Omental fat pad (tissue), 4 donors: ENCODE data around the gene PCNA. TPM values are rescaled to one million over a fixed set of nuclear protein-coding genes. Genes with fewer than 3 reads are reported as not detected.

Experiments
- ATAC-seq: fragments of 150-250 bp; one replicate; pipeline ENCODE4 v1.9.1; 2016; ENCODE audit warnings: mild to moderate bottlenecking, moderate library complexity; ENCODE audit not compliant: low FRiP score
- DNase-seq: peaks from one replicate; pipeline ENCODE4 v3.0.0-alpha.2; 2019; ENCODE audit warnings: low spot score
- total RNA-seq, 4 donors: library from RNA; depleted of rRNA; stranded (reverse); fragments of >200 nt; gene quantifications; one replicate each; pipeline ENCODE4 v1.1.0, GENCODE V29; 2016
- TF ChIP-seq, protein P1 (sequence below), 3 donors: fragments of 450-650 bp; IDR thresholded peaks; one replicate each; pipeline ENCODE4 v1.5.1; 2016 to 2017; ENCODE audit warnings: antibody characterized with exemption in 3 of 3, mild to moderate bottlenecking in 3 of 3, moderate library complexity in 2 of 3

PCNA gene
- total RNA-seq, 4 donors from 2014 or later: 26.4 to 38.6 (median 30.9) TPM

DNA sequence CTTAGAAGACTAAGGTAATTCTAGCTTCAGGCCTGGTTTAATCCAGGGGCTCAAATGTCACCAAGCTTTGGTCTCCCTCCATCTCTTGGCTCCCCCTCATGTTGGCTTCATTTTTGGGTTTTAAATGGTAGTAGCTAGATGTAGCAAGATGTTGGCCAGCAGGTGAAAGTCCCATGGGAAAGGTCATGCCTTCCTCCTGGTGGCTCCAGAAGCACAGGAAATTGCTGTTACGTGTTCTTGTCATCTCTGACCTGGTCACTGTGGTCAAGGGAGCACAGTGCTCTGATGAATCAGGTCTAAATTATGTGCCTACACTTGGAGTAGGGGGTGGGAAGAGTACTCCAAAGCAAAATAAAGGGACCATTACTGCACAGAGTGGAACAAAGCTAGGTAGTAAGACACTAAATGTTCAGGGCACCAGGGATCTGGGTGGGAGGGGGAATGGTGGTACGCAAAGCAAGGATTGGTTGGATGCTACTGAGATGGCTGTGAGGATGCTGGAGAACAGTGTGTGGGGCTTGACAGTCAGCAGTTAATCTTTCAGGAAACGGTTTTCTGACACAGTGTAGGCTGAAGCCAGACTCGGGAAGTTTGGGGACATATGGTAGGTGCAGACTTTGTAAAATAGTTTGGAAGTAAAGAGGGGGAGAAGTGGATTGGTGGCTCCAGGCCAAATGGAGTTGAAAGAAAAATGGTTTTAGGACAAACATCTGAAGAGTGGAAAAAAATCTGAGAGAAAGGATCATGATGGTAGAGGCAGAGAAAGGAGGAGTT lies 37.1 kb upstream of the PCNA start:
- ATAC-seq: no peak
- DNase-seq: no peak
- TF ChIP-seq, protein P1, sequence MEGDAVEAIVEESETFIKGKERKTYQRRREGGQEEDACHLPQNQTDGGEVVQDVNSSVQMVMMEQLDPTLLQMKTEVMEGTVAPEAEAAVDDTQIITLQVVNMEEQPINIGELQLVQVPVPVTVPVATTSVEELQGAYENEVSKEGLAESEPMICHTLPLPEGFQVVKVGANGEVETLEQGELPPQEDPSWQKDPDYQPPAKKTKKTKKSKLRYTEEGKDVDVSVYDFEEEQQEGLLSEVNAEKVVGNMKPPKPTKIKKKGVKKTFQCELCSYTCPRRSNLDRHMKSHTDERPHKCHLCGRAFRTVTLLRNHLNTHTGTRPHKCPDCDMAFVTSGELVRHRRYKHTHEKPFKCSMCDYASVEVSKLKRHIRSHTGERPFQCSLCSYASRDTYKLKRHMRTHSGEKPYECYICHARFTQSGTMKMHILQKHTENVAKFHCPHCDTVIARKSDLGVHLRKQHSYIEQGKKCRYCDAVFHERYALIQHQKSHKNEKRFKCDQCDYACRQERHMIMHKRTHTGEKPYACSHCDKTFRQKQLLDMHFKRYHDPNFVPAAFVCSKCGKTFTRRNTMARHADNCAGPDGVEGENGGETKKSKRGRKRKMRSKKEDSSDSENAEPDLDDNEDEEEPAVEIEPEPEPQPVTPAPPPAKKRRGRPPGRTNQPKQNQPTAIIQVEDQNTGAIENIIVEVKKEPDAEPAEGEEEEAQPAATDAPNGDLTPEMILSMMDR (IDR thresholded peaks at IDR 0.05): no peak

DNA sequence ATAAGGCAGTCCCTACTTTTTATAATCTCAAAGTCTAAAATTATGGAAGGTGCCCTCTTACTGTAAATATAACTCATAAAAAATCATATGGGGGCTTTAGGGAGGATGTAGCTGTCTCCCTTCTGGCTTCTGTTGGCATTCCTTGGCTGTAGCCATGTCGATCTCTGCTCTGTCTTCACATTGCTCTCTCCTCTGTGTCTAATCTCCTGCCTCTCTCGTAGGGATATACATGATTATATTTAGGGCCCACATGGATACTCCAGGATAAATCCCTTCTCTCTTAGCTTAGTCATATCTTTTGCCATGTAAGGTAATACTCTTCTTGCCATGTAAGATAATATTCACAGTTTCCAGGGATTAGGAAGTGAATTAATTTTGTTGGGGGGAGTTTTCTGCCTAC lies 35.6 kb upstream of the PCNA start:
- no peak for ATAC-seq
- no peak for DNase-seq
- TF ChIP-seq, protein P1 (IDR thresholded peaks at IDR 0.05): no peak

DNA sequence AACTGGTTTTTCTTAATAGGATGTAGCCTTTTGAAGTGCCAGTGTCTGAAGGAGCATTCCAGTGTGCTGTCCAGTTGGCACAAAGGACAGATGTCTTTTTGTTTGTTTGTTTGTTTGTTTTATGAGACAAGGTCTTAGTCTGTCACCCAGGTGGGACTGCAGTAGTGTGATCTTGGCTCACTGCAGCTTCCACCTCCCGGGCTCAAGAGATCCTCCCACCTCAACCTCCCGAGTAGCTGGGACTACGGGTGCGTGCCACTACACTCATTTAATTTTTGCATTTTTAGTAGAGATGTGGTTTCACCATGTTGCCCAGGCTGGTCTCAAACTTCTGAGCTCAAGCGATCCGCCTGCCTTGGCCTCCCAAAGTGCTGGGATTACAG lies 34.8 kb upstream of the PCNA start:
- DNase-seq (no peak), ATAC-seq (no peak)
- TF ChIP-seq, protein P1 (IDR thresholded peaks at IDR 0.05): no peak

DNA sequence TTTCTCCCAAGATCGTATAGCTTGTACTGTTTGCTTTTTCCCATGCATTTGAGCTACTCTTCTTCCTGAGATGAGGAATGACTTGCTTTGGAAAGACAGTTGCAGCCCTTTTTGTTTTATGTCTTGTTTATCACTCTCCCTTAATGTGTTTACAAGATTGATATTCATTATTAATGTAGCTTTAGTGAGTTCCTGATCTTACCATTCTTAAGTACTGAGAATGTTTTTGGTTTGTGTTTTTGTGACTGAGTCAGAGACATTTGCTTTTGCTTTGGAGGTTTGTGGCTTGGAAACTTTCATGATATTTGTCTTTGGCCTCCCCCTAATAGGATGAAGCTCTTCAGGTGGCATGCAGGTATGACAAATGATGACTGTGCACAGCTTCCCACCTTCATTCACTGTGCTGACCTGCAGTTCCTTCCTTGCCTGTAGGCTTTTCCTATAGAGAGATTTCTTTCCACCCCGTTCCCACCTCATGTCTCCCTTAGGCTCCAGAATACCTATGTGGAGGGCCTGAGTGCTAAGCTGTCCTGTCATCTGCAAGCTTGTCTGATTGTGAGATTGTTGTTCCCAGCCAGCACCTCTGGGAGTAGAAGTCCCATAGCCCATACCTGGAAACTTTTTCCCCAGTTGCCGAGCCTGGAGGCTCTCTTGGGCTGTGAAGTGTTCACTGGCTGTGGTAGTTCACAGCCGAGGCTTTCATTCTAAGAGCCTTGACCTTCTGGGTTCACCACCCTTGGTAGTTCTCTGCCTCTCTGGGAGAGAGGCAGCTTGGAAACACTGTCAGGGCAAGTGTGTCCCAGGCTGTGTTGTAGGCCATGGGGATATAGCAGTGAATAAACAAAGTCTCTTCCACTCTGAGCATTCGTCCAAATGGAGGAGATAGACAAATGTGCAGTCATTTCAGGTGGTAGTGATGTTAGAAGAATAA lies 34.1 kb upstream of the PCNA start:
- TF ChIP-seq, protein P1 (IDR thresholded peaks at IDR 0.05): no peak
- DNase-seq (no peak), ATAC-seq (no peak)

DNA sequence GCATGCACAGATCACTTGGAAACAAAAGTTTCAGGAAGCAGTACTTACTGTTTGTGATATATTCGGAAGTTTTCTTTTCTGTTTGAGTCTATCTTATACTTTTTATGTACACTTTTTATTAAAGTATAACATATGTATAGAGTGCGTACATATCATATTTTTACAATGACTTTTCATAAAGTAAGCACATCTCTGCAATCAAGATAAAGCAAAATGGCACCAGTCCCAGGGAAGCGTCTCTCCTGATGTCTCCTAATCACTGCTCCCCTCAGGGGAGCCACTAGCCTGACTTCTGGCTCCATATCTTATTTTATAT lies 33.4 kb upstream of the PCNA start:
- DNase-seq: no peak
- ATAC-seq: no peak
- TF ChIP-seq, protein P1 (IDR thresholded peaks at IDR 0.05): no peak

DNA sequence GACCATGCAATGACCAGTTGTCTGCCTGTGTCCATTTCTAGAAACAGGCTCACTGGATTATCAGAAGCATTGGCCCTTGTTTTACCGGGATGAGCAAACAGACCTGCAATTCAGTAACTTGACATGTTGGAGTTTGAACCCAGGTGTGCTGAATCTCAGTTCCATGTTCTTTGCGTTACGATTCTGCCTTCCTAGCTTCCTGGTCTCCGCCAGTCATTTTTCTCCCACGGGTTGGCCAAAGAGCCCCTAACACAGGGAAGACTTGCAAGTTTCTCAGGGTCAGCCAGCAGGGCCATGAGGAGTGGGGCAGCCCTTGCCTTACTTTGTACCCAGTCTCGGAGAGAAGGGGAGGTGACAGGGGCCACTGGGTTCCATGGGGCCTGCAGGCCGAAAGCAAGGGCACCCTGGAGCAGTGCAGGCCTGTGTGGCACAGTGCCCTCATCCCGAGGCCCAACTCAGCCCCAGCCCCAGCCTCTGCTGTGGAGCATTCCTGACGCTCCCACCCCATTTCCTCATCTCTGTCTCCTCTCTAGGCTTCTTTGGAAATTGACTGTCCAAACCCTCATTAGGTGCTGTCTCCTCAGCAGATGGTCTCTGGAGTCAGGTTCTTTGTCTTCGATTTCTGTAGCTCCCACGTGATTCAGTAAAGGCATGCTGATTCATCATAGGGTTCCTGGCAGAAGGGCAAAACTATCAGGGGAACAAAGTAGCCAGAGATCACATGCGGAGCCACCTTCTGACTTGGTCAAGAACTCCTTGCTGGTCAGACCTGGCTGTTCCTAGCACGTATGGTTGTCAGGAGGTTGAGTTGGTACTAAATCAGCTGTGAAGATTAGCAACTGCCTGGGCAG lies 30.7 kb upstream of the PCNA start:
- no peak for DNase-seq
- TF ChIP-seq, protein P1 (IDR thresholded peaks at IDR 0.05): no peak
- ATAC-seq: no peak
